Liver (tissue), 9 donors: Measurements from ENCODE around the gene FOXC2. TPM values are rescaled to one million over a fixed set of nuclear protein-coding genes. Genes with fewer than 3 reads are reported as not detected.

ENCODE experiments used
- DNase-seq: peaks from one replicate; pipeline ENCODE4 v3.0.0-alpha.2; 2017; ENCODE audit warnings: low spot score
- H3K27ac ChIP-seq, 2 donors: one replicate each; pipeline ENCODE4 v1.7.0; 2013; ENCODE audit warnings: inconsistent platforms in 2 of 2, low read length in 2 of 2, control low read depth in 1 of 2, low read depth in 1 of 2, mild to moderate bottlenecking in 1 of 2
- H3K27me3 ChIP-seq, 4 donors: one replicate each; pipeline versions ENCODE4 v1.6.1 to v1.7.0; 2013; ENCODE audit warnings: low read length in 3 of 4, inconsistent platforms in 1 of 4, mild to moderate bottlenecking in 1 of 4, moderate library complexity in 1 of 4; ENCODE audit not compliant: control insufficient read depth in 4 of 4, insufficient read depth in 4 of 4
- H3K36me3 ChIP-seq, 4 donors: one replicate each; pipeline versions ENCODE4 v1.6.1 to v1.7.0; 2013; ENCODE audit warnings: low read length in 3 of 4, mild to moderate bottlenecking in 3 of 4, low read depth in 1 of 4, moderate library complexity in 1 of 4; ENCODE audit not compliant: control insufficient read depth in 4 of 4, insufficient read depth in 3 of 4
- H3K4me1 ChIP-seq, 4 donors: one replicate each; pipeline versions ENCODE4 v1.6.1 to v1.7.0; 2013; ENCODE audit warnings: low read length in 3 of 4, mild to moderate bottlenecking in 3 of 4, moderate library complexity in 1 of 4; ENCODE audit not compliant: control insufficient read depth in 4 of 4, insufficient read depth in 4 of 4
- H3K4me3 ChIP-seq, 3 donors: one replicate each; pipeline versions ENCODE4 v1.6.1 to v1.7.0; 2013; ENCODE audit warnings: low read length in 3 of 3, control low read depth in 1 of 3, low read depth in 1 of 3, mild to moderate bottlenecking in 1 of 3
- H3K9ac ChIP-seq, 2 donors: one replicate each; pipeline ENCODE4 v1.7.0; 2013; ENCODE audit warnings: low read length in 2 of 2, mild to moderate bottlenecking in 2 of 2, moderate library complexity in 2 of 2, control low read depth in 1 of 2, low read depth in 1 of 2
- H3K9me3 ChIP-seq, 4 donors: one replicate each; pipeline versions ENCODE4 v1.6.1 to v1.7.0; 2013; ENCODE audit warnings: low read length in 3 of 4; ENCODE audit not compliant: control insufficient read depth in 4 of 4
- EGR1 ChIP-seq, 2 donors: IDR thresholded peaks; 2 replicates each; pipeline ENCODE4 v1.6.1; 2016 to 2018; ENCODE audit warnings: antibody characterized with exemption in 2 of 2, low read depth in 2 of 2
- FOXA1 ChIP-seq: IDR thresholded peaks from 2 replicates; pipeline ENCODE4 v1.6.1; 2016; ENCODE audit warnings: antibody characterized with exemption
- FOXA2 ChIP-seq: IDR thresholded peaks from 2 replicates; pipeline ENCODE4 v1.6.1; 2016; ENCODE audit warnings: antibody characterized with exemption
- GABPA ChIP-seq, 2 donors: IDR thresholded peaks in 1 of 2; conservative IDR thresholded peaks in 1 of 2; 2 replicates each; pipeline ENCODE4 v1.6.1; 2016; ENCODE audit warnings: antibody characterized with exemption in 2 of 2, mild to moderate bottlenecking in 1 of 2, moderate library complexity in 1 of 2
- HNF4A ChIP-seq, 2 donors: conservative IDR thresholded peaks; 2 replicates each; pipeline ENCODE4 v1.6.1; 2016; ENCODE audit warnings: antibody characterized with exemption in 2 of 2, mild to moderate bottlenecking in 2 of 2
- HNF4G ChIP-seq: IDR thresholded peaks from 2 replicates; pipeline ENCODE4 v1.6.1; 2016; ENCODE audit warnings: antibody characterized with exemption
- JUND ChIP-seq, 2 donors: IDR thresholded peaks; 2 replicates each; pipeline ENCODE4 v1.6.1; 2016; ENCODE audit warnings: antibody characterized with exemption in 2 of 2
- NR2F2 ChIP-seq: IDR thresholded peaks from 2 replicates; pipeline ENCODE4 v1.6.1; 2016; ENCODE audit warnings: antibody characterized with exemption
- RAD21 ChIP-seq, 2 donors: IDR thresholded peaks; 2 replicates each; pipeline ENCODE4 v1.6.1; 2016; ENCODE audit warnings: antibody characterized with exemption in 2 of 2, mild to moderate bottlenecking in 2 of 2
- RXRA ChIP-seq, 2 donors: IDR thresholded peaks; 2 replicates each; pipeline ENCODE4 v1.6.1; 2017 to 2018; ENCODE audit warnings: antibody characterized with exemption in 2 of 2, mild to moderate bottlenecking in 1 of 2
- TAF1 ChIP-seq: conservative IDR thresholded peaks from 2 replicates; pipeline ENCODE4 v1.6.1; 2016; ENCODE audit warnings: antibody characterized with exemption, mild to moderate bottlenecking
- WGBS: extraction: QIAGEN DNeasy Blood & Tissue Kit; methylation state at CpG from one replicate; pipeline ENCODE4 v1.1.7; 2013; 5-methylcytosine and 5-hydroxymethylcytosine counted together
- polyA plus RNA-seq, 2 donors: library from polyadenylated mRNA; stranded (reverse) in 1 of 2; unstranded in 1 of 2; fragments of 200-250 nt in 1 of 2; fragments of >200 nt in 1 of 2; fragmentation: Nextera tagmentation in 1 of 2; extraction: Ambion mirVana in 1 of 2; gene quantifications; one replicate each; pipeline versions ENCODE4 v1.2.1 to v1.2.3, GENCODE V29; 2013 to 2015
- total RNA-seq, 2 donors: library from RNA; depleted of rRNA; stranded (reverse); fragments of >200 nt; gene quantifications; one replicate each; pipeline ENCODE4 v1.2.3, GENCODE V29; 2014
- TF ChIP-seq, protein P1 (sequence below): fragments of 150-350 bp; IDR thresholded peaks from 2 replicates; pipeline ENCODE4 v1.5.1; 2017; ENCODE audit warnings: improper control_type of control experiment, low read depth, low read length; ENCODE audit not compliant: missing input control
- TF ChIP-seq, protein P2 (sequence below): IDR thresholded peaks from 2 replicates; pipeline ENCODE4 v1.6.1; 2016; ENCODE audit warnings: antibody characterized with exemption, mild to moderate bottlenecking
- TF ChIP-seq, protein P3 (sequence below): IDR thresholded peaks from 2 replicates; pipeline ENCODE4 v1.6.1; 2016; ENCODE audit warnings: antibody characterized with exemption
- TF ChIP-seq, protein P4 (sequence below): IDR thresholded peaks from 2 replicates; pipeline ENCODE4 v1.6.1; 2016; ENCODE audit warnings: antibody characterized with exemption
- donor health status: healthy.
- donor health status: healthy.
- donor health status: healthy.
- donor health status: healthy.
- donor health status: healthy.

The FOXC2 gene
- total and polyA plus RNA-seq, 4 donors, result 0.03 to 0.09 (median 0.08) TPM; not detected in 1

DNA sequence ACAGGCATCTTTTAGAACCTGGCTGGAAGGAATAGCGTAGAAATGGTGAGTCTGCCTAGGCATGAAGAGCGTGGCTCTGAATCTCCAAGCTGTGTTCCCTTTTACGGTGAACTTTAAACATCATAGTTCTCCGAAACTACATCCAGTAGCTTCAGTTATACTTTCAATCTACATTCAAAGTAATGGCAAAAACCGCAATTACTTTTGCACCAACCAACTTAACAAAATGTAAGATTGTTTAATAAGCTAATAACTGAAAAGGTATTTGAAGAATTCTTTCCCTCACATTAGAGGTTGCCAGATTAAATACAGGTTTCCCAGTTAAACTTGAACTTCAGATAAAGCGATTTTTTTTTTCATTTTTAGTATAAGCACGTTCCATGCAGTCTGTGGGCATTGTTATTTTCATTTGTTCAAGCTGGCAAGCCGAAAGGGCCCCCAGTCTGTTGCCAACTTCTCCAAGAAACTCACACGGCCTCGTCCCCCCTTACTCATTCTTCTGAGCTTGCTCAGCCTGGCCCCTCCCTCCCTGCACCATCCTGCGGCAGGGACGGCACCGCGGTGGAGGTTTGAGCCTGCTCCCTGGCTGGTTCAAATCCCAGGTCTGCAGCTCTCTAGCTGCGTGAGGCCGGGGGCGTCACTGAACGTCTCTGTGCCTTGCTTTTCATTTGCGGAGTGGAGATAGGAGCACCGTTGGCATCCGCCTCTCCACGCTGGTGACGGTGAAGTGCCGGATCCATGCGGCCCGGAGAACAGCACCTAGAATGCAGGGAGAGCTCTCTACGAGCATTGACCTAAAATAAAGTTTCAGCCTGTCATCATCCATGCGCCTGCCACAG, 8.1 kb upstream of the FOXC2 start:
- H3K4me1 ChIP-seq, result peaks cover 0 to 17% (median 14%) of the 10 kb centered on the region in 4 donors
- peaks cover 0 to 4% (median 0%) of the 10 kb centered on the region in 4 donors for H3K27me3 ChIP-seq
- no peak overlapping the region for H3K27ac ChIP-seq
- DNase-seq, result no peak
- WGBS, result 74% methylated on average over 28 of the region's 28 CpGs
- H3K4me3 ChIP-seq, result no peak overlapping the region
- TF ChIP-seq JUND (IDR thresholded peaks at IDR 0.05) (no peak), FOXA1 (no peak), HNF4G (no peak), TAF1 (no peak), FOXA2 (no peak), EGR1 (IDR thresholded peaks at IDR 0.05; ENCODE audit: low read depth in 2 of 2) (no peak), RXRA (IDR thresholded peaks at IDR 0.05) (no peak)
- TF ChIP-seq, protein P1, sequence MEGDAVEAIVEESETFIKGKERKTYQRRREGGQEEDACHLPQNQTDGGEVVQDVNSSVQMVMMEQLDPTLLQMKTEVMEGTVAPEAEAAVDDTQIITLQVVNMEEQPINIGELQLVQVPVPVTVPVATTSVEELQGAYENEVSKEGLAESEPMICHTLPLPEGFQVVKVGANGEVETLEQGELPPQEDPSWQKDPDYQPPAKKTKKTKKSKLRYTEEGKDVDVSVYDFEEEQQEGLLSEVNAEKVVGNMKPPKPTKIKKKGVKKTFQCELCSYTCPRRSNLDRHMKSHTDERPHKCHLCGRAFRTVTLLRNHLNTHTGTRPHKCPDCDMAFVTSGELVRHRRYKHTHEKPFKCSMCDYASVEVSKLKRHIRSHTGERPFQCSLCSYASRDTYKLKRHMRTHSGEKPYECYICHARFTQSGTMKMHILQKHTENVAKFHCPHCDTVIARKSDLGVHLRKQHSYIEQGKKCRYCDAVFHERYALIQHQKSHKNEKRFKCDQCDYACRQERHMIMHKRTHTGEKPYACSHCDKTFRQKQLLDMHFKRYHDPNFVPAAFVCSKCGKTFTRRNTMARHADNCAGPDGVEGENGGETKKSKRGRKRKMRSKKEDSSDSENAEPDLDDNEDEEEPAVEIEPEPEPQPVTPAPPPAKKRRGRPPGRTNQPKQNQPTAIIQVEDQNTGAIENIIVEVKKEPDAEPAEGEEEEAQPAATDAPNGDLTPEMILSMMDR, result no peak
- TF ChIP-seq, protein P2, sequence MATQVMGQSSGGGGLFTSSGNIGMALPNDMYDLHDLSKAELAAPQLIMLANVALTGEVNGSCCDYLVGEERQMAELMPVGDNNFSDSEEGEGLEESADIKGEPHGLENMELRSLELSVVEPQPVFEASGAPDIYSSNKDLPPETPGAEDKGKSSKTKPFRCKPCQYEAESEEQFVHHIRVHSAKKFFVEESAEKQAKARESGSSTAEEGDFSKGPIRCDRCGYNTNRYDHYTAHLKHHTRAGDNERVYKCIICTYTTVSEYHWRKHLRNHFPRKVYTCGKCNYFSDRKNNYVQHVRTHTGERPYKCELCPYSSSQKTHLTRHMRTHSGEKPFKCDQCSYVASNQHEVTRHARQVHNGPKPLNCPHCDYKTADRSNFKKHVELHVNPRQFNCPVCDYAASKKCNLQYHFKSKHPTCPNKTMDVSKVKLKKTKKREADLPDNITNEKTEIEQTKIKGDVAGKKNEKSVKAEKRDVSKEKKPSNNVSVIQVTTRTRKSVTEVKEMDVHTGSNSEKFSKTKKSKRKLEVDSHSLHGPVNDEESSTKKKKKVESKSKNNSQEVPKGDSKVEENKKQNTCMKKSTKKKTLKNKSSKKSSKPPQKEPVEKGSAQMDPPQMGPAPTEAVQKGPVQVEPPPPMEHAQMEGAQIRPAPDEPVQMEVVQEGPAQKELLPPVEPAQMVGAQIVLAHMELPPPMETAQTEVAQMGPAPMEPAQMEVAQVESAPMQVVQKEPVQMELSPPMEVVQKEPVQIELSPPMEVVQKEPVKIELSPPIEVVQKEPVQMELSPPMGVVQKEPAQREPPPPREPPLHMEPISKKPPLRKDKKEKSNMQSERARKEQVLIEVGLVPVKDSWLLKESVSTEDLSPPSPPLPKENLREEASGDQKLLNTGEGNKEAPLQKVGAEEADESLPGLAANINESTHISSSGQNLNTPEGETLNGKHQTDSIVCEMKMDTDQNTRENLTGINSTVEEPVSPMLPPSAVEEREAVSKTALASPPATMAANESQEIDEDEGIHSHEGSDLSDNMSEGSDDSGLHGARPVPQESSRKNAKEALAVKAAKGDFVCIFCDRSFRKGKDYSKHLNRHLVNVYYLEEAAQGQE, result no peak
- TF ChIP-seq, protein P3, sequence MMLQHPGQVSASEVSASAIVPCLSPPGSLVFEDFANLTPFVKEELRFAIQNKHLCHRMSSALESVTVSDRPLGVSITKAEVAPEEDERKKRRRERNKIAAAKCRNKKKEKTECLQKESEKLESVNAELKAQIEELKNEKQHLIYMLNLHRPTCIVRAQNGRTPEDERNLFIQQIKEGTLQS, result no peak
- TF ChIP-seq, protein P4, sequence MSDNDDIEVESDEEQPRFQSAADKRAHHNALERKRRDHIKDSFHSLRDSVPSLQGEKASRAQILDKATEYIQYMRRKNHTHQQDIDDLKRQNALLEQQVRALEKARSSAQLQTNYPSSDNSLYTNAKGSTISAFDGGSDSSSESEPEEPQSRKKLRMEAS, result no peak
- no peak overlapping the region for H3K9ac ChIP-seq
- H3K9me3 ChIP-seq, result no peaks in the 10 kb centered on the region
- no peaks in the 10 kb centered on the region for H3K36me3 ChIP-seq

DNA sequence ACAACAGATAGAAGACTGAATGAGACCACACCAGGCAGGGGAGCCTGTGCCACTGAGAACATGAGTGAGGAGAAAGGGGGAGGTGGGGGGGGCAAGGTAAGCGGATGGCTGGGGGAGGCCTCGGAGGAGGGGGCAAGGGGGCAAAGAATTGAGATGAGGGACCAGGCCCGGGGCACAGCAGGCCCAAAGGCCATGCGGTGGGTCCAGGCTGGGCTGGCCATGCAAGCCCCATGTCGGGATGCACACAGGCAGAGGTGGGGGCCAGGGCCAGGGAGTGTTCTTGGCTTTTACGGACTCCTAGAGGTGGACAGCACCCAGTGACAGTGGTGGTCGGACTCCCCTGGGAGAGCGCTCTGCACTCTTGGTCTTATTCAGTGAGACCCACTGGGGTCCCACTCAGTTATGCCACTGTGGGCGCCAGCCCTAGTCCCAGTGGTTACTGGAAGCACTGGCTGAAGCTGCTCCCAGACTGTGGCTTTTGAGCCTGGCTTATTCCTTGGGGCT, 6.8 kb upstream of the FOXC2 start:
- no peak for DNase-seq
- peaks cover 0 to 15% (median 11%) of the 10 kb centered on the region in 4 donors for H3K4me1 ChIP-seq
- 81% methylated on average over 9 of the region's 9 CpGs for WGBS
- H3K9ac ChIP-seq, result no peak overlapping the region
- no peaks in the 10 kb centered on the region for H3K9me3 ChIP-seq
- no peak overlapping the region for H3K27ac ChIP-seq
- H3K27me3 ChIP-seq, result peaks cover 0 to 7% (median 3%) of the 10 kb centered on the region in 4 donors
- H3K36me3 ChIP-seq, result no peaks in the 10 kb centered on the region
- no peak overlapping the region for H3K4me3 ChIP-seq
- TF ChIP-seq HNF4A (conservative IDR thresholded peaks at IDR 0.05) (no peak), GABPA (IDR thresholded peaks at IDR 0.05 in 1 of 2, conservative IDR thresholded peaks at IDR 0.05 in 1 of 2) (no peak), HNF4G (no peak), EGR1 (IDR thresholded peaks at IDR 0.05; ENCODE audit: low read depth in 2 of 2) (no peak), NR2F2 (no peak), JUND (IDR thresholded peaks at IDR 0.05) (no peak), RXRA (IDR thresholded peaks at IDR 0.05) (no peak), RAD21 (IDR thresholded peaks at IDR 0.05) (no peak), TAF1 (no peak)
- TF ChIP-seq, protein P4, result no peak
- TF ChIP-seq, protein P1, result no peak
